ENCODE measurements around the gene LNPK. TPM values are rescaled to one million over a fixed set of nuclear protein-coding genes. Genes with fewer than 3 reads are reported as not detected.
"Not testable (repeated sequence)": the region's sequence is repeated elsewhere in the genome, so short reads cannot be mapped to it uniquely, and the experiment has no call there.

The LNPK gene
- polyA plus RNA-seq, 3 donors: 8.1 to 15.3 (median 11.7) TPM

GRCh38 chr2:175913267-175913666, 88.8 kb downstream of the LNPK start:
- H3K9me3 Mint-ChIP-seq: peaks cover 2 to 15% (median 7%) of the 10 kb centered on the region in 7 donors
- H3K27me3 ChIP-seq (ENCODE audit: control insufficient read depth in 2 of 2, insufficient read depth in 2 of 2, low read length in 2 of 2); intact Hi-C loops (cut with micrococcal nuclease); H3K27me3 Mint-ChIP-seq (ENCODE audit: low read depth in 3 of 3); H3K9me3 ChIP-seq (replicated peaks in 1 of 2; ENCODE audit: control insufficient read depth in 1 of 2, insufficient read depth in 1 of 2, low read length in 2 of 2); H3K4me1 ChIP-seq (ENCODE audit: control insufficient read depth in 1 of 2, insufficient read depth in 2 of 2, low read length in 2 of 2); H3K9ac ChIP-seq (ENCODE audit: insufficient read depth, low read length, poor library complexity, severe bottlenecking); H3K79me2 ChIP-seq (ENCODE audit: insufficient read depth, low read length); H3K4me3 Mint-ChIP-seq; H3K4me1 Mint-ChIP-seq; H3K36me3 Mint-ChIP-seq; H4K20me1 ChIP-seq (ENCODE audit: insufficient read depth, low read length); H3K27ac ChIP-seq (ENCODE audit: low read depth in 1 of 2, low read length in 2 of 2); H3K36me3 ChIP-seq (replicated peaks in 1 of 2; ENCODE audit: control insufficient read depth in 1 of 2, insufficient read depth in 2 of 2, low read length in 2 of 2); H3K27ac Mint-ChIP-seq; H3K4me3 ChIP-seq (replicated peaks in 1 of 3; ENCODE audit: low read depth in 2 of 3, low read length in 3 of 3); H2AFZ ChIP-seq (ENCODE audit: insufficient read depth, low read depth, low read length, poor library complexity, severe bottlenecking); H3K4me2 ChIP-seq (replicated peaks; ENCODE audit: extremely low read depth, low read length, poor library complexity, severe bottlenecking); DNase-seq: not testable (repeated sequence)
- no CpG with 5 or more reads among the region's 2 CpGs for WGBS (ENCODE audit: insufficient coverage)

GRCh38 chr2:175904035-175904434, 98.0 kb downstream of the LNPK start:
- no peaks in the 10 kb centered on the region for H3K4me1 Mint-ChIP-seq
- no peak for DNase-seq
- no peaks in the 10 kb centered on the region for H3K79me2 ChIP-seq (ENCODE audit: insufficient read depth, low read length)
- no peak overlapping the region for H3K4me3 Mint-ChIP-seq
- peaks cover 0 to 2% (median 0%) of the 10 kb centered on the region in 7 donors for H3K9me3 Mint-ChIP-seq
- H2AFZ ChIP-seq (ENCODE audit: insufficient read depth, low read depth, low read length, poor library complexity, severe bottlenecking): no peak overlapping the region
- H3K4me2 ChIP-seq (replicated peaks; ENCODE audit: extremely low read depth, low read length, poor library complexity, severe bottlenecking): no peak overlapping the region
- no peaks in the 10 kb centered on the region for H3K36me3 ChIP-seq (replicated peaks in 1 of 2; ENCODE audit: control insufficient read depth in 1 of 2, insufficient read depth in 2 of 2, low read length in 2 of 2)
- no peaks in the 10 kb centered on the region for H3K4me1 ChIP-seq (ENCODE audit: control insufficient read depth in 1 of 2, insufficient read depth in 2 of 2, low read length in 2 of 2)
- WGBS (ENCODE audit: insufficient coverage): 80% methylated on average over 2 of the region's 4 CpGs
- H3K9ac ChIP-seq (ENCODE audit: insufficient read depth, low read length, poor library complexity, severe bottlenecking): no peak overlapping the region
- H3K27ac ChIP-seq (ENCODE audit: low read depth in 1 of 2, low read length in 2 of 2): no peak overlapping the region
- H3K36me3 Mint-ChIP-seq: no peaks in the 10 kb centered on the region
- H3K4me3 ChIP-seq (replicated peaks in 1 of 3; ENCODE audit: low read depth in 2 of 3, low read length in 3 of 3): no peak overlapping the region
- TF ChIP-seq CTCF (IDR thresholded peaks at IDR 0.05): no peak
- no peaks in the 10 kb centered on the region for H3K9me3 ChIP-seq (replicated peaks in 1 of 2; ENCODE audit: control insufficient read depth in 1 of 2, insufficient read depth in 1 of 2, low read length in 2 of 2)
- peaks cover 0 to 5% (median 3%) of the 10 kb centered on the region in 3 donors for H3K27me3 Mint-ChIP-seq (ENCODE audit: low read depth in 3 of 3)
- intact Hi-C loops (cut with micrococcal nuclease): no loop called here
- no peak overlapping the region for H3K27ac Mint-ChIP-seq
- no peaks in the 10 kb centered on the region for H3K27me3 ChIP-seq (ENCODE audit: control insufficient read depth in 2 of 2, insufficient read depth in 2 of 2, low read length in 2 of 2)
- H4K20me1 ChIP-seq (ENCODE audit: insufficient read depth, low read length): no peaks in the 10 kb centered on the region

Data from CD14-positive monocyte (primary cell).